Measurements from ENCODE around the gene ARHGAP9.
"Not testable (repeated sequence)": the region's sequence is repeated elsewhere in the genome, so short reads cannot be mapped to it uniquely, and the experiment has no call there.

The ARHGAP9 gene

DNA sequence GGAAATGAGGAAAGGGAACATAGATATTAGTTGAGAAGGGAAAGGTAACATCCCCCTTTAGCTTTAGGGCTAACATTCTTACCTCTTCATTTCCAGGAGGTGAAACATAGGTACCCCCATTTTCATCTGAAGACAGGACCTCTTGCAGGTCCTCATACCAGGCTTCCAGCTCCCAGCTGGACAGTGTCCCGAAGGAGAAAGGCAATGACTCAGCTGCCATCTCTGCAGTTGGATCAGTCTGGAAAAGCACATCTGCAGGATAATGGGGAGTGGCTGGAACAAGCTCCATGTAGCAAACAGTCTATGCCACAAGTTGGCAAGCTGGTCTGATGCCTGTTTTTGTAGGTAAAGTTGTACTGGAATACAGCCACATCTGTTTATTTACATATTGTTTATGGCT lies 37.5 kb upstream of the ARHGAP9 start:
- DNase-seq, result no peak

DNA sequence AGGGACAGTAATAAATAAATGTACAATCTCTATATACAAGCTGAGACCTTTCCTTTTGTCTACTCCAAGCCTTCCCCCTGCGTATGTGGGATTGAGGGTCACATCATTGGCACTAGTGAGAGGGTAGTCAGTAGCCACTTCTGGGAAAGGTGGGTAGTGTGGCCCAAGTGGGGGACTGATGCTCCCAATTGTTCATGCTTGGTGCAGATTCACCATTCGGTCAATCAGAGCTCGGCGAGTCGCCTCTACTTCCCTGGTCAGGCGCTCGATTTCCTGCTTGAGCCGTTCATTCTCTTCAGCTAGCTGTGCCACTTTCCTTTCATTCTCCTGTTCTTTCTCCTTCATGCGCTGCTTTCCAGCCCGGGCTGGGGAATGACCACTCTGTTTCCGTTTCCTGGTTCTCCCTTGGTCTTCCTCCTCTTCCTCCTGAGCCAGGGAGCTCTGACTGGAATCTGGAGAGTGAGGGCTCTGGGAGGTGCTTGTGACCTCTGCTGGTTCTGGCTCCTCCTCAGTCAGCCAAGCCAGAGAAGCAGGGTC lies 37.0 kb upstream of the ARHGAP9 start:
- DNase-seq, result no peak

DNA sequence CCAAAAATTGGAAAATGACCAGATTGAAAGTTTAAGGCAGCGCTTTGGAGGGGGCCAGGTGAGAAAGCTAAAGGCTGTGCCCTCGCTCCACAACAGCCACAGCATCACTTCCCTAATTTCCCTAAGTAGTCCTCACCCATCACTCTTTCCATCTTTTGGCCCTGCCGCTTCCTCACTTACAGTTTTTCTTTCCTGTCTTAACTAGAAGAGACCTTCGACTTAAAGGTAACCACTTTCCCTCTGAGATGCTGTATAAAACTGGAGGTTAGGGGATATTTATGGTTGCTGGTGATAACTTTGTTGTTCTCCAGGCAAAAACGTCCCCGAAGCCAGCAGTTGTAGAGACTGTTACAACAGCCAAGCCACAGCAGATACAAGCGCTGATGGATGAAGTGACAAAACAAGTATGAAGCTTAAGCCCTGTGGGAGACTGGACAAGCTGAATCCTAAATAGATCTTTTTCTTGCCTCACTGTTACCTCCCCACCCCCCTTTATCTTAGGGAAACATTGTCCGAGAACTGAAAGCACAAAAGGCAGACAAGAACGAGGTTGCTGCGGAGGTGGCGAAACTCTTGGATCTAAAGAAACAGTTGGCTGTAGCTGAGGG lies 36.4 kb upstream of the ARHGAP9 start:
- no peak for DNase-seq

DNA sequence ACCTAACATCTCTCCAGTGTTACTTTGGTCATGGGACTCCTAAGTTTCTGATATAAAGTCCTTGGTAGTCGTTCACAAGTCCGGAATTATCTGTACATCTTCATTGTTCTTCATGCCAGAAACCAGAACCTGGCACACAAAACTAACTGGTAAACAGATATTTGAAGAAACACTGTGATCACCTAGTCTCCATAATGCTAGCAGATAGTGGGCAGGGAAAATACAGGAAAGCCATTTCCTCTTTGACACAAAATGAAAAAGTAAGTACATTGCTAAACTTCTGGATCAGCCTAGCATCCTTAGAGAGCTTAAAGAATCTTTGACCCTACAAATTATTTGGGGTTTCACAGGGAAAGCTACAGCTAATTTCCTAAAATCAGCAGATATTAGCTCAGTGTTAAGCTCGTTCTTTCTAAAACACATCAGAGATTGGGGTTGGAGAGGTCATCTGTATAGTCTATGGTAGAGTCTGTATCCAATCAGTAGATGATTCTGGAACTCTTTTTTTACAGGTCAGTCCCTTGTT lies 35.8 kb upstream of the ARHGAP9 start:
- DNase-seq, result no peak

DNA sequence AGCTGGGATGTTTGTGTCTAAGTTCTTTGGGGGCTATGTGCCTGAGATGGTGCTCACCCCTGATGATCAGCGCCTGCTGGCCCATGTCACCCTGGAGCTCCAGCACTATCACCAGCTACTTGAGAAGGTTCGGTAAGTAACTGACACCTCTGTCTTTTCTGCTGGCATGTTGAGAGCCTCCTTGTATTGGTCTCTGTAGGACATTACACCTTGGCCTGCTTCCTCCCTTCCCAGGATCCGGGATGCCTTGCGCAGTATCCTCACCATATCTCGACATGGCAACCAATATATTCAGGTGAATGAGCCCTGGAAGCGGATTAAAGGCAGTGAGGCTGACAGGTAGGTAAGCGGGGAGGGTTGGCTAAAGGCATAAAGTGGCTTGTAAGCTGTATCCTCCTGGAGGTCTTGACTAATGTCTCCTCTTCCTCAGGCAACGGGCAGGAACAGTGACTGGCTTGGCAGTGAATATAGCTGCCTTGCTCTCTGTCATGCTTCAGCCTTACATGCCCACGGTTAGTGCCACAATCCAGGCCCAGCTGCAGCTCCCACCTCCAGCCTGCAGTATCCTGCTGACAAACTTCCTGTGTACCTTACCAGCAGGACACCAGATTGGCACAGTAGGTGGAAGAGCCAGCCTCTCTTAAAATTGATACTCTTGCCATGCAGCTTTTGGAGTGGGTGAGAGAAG lies 35.2 kb upstream of the ARHGAP9 start:
- DNase-seq, result no peak

DNA sequence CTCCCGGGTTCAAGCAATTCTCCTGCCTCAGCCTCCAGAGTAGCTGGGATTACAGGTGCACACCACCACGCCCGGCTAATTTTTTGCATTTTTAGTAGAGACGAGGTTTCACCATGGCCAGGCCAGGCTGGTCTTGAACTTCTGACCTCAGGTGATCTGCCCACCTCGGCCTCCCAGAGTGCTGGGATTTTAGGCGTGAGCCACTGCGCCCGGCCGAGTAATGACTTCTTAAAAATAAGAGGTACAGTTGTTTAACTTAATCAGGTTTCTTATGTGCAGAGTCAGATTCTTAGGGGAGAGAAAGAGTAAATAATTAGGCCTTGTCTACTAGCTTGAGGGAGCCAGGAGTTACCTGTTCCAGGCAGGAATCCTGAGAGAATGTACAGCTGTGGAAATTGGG lies 34.6 kb upstream of the ARHGAP9 start:
- not testable (repeated sequence) for DNase-seq

DNA sequence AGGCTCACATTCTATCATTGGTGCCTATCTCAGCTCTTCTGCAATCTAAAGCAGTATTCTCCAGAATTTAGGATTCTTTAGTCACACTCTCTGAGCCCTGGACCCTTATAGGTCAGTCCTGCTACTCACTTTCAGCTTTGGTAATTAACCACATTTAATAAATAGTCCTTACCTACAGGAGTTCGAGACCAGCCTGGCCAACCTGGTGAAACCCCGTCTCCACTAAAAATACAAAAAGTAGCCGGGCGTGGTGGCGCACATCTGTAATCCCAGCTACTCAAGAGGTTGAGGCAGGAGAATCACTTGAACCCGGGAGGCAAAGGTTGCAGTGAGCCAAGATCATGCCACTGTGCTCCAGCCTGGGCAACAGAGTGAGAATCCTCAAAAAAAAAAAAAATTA lies 34.0 kb upstream of the ARHGAP9 start:
- not testable (repeated sequence) for DNase-seq

DNA sequence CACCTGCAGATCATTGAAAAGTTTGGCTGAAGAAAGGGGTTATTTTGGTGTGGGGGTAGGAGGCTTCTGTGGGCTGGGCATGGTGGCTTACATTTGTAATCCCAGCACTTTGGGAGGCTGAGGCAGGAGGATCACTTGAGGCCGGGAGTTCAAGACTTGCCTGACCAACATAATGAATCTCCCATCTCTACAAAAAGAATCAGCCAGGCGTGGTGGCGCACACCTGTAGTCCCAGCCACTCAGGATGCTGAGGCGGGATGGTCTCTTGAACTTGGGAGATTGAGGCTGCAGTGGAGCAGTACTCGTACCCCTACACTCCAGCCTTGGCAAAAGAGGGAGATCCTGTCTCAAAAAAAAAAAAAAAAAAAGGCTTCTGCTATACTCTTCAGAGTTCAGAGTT lies 33.6 kb upstream of the ARHGAP9 start:
- no peak for DNase-seq

DNA sequence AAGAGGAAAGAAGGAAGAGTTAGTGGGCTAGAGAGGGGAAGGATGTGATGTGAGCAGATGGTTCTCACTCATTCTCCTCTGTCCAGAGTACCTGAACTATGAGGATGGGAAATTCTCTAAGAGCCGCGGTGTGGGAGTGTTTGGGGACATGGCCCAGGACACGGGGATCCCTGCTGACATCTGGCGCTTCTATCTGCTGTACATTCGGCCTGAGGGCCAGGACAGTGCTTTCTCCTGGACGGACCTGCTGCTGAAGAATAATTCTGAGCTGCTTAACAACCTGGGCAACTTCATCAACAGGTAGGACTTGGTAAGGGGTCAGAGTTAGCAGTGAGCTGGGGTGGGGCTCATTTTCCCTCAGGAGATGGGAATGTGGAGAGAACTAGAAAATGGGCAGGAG lies 33.0 kb upstream of the ARHGAP9 start:
- no peak for DNase-seq

DNA sequence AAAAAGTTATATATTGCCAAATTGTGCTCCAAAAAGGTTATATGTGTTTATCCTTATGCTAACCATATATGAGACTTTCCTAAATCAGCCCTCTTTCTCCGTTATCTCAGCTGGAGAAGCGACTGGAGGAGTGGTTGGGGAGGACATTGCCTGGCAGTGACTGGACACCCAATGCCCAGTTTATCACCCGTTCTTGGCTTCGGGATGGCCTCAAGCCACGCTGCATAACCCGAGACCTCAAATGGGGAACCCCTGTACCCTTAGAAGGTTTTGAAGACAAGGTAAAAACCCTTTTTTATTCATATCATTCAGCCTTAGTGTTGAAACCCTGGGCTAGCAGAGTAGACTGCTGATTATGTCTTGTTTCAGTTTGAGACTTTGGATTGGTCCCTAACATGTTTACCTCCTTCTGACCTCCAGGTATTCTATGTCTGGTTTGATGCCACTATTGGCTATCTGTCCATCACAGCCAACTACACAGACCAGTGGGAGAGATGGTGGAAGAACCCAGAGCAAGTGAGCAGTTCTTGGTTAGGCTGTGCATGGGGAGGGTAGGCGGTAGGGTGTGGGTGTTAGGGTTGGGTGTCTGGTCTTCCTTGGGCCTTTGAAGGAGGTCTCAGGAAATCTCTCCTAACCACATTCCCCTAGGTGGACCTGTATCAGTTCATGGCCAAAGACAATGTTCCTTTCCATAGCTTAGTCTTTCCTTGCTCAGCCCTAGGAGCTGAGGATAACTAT lies 32.1 kb upstream of the ARHGAP9 start:
- DNase-seq, result no peak

DNA sequence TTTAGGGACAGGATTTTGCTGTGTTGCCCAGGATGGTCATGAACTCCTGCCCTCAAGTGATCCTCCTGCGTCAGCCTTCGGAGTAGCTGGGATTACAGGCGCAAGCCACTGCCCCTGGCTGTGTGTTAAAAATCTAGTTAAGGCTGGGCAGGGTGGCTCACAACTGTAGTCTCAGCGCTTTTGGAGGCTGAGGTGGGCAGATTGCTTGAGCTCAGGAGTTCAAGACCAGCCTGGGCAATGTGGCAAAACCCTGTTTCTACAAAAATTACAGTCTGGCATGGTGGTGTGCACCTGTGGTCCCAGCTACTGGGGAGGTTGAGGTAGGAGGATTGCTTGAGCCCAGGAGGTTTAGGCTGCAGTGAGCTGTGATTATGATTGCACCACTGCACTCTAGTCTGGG lies 31.5 kb upstream of the ARHGAP9 start:
- no peak for DNase-seq

DNA sequence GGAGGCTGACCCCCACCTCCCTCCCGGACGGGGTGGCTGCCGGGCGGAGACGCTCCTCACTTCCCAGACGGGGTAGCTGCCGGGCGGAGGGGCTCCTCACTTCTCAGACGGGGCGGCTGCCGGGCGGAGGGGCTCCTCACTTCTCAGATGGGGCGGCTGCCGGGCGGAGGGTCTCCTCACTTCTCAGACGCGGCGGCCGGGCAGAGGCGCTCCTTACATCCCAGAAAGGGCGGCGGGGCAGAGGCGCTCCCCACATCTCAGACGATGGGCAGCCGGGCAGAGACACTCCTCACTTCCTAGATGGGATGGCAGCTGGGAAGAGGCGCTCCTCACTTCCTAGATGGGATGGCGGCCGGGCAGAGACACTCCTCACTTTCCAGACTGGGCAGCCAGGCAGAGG lies 28.1 kb upstream of the ARHGAP9 start:
- not testable (repeated sequence) for DNase-seq

DNA sequence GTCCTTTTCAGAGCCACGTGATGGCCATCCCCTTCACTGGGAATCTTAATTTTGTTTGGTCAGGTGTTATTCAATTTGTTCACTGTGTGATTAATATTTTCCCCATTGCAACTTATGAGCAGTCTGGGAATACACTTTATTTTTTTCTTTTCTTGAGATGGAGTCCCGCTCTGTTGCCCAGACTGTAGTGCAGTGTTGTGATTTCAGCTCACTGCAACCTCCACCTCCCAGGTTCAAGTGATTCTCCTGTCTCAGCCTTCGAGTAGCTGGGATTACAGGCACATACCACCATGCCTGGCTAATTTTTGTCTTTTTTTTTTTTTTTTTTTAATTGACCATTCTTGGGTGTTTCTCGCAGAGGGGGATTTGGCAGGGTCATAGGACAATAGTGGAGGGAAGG lies 26.9 kb upstream of the ARHGAP9 start:
- not testable (repeated sequence) for DNase-seq

DNA sequence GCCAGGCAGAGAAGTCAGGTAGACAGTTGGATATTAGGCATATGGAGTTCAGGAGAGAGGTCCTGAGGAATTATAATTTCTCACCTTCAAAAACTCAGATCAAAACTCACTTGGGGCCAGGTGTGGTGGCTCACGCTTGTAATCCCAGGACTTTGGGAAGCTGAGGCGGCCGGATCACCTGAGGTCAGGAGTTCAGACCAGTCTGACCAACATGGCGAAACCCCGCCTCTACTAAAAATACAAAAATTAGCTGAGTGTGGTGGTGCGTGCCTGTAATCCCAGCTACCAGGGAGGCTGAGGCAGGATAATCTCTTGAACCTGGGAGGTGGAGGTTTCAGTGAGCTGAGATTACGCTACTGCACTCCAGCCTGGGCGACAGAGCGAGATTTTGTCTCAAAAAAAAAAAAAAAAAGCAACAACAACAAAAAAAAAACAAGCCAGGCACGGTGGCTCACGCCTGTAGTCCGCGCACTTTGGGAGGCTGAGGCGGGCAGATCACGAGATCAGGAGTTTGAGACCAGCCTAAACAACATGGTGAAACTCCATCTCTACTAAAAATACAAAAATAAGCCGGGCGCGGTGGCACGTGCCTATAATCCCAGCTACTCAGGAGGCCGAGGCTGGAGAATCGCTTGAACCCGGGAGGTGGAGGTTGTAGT lies 22.8 kb upstream of the ARHGAP9 start:
- not testable (repeated sequence) for DNase-seq

DNA sequence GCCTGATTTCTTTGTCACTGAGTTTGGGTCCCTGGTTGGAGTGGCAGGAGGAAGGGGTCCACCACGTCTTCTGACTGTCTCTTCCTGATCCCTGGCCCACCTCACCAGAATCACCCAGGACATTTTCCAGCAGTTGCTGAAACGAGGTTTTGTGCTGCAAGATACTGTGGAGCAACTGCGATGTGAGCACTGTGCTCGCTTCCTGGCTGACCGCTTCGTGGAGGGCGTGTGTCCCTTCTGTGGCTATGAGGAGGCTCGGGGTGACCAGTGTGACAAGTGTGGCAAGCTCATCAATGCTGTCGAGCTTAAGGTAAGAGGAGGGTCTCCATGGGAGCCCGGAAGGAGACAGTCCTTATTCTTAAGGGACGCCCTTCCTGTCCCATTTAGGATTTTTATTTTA lies 20.5 kb upstream of the ARHGAP9 start:
- DNase-seq, result no peak

DNA sequence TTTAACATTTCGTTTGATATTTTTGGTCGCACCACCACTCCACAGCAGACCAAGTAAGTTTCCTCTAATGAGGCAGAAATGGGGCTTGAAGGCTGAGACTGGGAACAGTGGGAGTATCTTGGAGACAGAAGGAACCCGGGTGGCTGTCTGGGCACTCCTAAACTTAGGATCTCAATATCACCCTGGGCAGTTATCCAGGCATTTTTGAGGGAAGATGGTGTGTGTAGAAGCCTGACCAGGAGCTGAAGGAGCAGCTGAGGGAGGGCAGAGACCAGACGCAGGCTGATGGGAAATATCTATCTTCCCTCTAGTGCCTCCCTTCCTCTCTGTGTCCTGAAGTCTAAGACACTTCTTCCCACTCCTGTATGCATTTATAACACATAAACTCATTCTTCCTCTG lies 18.9 kb upstream of the ARHGAP9 start:
- DNase-seq, result no peak

DNA sequence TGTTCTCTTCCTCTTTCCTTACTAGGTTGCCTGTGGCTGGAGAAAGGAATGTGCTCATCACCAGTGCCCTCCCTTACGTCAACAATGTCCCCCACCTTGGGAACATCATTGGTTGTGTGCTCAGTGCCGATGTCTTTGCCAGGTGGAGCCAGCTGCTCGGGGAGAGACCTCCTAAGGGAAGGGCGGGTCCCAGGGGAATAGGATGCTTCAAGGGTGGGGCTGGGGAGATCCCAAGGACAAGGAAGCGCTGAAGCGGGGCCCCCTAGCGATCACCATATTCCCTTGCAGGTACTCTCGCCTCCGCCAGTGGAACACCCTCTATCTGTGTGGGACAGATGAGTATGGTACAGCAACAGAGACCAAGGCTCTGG lies 18.5 kb upstream of the ARHGAP9 start:
- DNase-seq, result no peak

DNA sequence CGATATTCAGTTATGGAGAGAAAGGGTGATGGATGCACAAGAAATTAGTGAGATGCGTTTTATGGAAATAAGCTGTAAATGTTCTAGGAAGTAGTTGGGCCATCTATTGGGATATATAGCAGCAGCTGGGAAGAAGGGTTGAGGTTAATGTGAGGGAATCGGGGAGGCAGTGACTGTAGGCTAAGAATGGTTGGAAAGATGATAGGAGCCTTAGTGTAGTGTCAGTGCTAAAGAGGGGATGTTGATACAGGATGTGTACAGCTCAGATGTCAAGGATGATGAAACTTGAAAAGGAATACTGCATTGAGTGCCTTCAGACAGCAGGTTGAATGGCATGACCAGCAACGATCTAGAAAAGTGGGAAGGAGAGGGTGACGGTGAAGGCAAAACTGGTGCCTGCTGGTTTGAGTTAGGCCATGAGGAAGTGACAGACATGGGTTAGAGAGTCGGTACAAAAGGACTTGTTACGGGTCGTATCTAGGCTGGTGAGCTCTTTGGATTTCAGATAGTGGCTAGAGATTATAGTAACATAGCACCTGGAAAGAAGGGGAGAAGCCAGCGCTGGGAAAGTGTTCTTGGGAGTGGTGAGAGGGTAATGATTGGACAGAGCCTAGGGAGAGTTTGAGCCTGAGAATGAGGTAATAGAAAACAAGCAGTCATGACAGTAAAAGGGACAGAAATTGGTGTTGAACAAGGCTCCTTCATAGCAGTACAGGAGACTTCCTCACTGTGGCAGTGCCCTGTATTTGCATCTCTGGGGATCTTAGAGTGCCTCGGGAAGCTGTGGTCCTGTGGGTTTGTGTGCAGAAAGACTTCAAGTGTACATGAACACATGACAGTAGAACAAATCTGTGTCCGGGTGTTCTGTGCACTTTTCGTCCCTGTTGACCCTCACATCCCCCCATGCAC lies 17.8 kb upstream of the ARHGAP9 start:
- no peak for DNase-seq

DNA sequence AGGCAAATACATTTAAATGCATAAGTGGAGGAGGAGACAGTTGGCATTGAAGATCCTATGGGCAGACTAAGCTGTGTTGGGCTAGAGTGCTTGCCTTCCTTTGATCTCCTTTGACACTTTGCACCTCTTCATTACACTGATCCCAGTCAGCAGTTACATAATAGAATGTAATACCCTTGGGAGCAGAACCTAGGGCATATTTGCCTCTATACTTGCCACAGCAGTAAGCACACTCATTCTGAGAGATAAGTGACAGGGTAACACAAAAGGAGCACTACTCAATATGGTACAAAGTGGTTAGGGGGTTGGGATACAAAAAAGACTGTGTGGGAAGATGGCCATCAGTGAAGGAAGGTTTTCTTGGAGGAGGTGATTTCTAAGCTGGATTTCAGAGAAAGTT lies 17.2 kb upstream of the ARHGAP9 start:
- DNase-seq, result no peak

DNA sequence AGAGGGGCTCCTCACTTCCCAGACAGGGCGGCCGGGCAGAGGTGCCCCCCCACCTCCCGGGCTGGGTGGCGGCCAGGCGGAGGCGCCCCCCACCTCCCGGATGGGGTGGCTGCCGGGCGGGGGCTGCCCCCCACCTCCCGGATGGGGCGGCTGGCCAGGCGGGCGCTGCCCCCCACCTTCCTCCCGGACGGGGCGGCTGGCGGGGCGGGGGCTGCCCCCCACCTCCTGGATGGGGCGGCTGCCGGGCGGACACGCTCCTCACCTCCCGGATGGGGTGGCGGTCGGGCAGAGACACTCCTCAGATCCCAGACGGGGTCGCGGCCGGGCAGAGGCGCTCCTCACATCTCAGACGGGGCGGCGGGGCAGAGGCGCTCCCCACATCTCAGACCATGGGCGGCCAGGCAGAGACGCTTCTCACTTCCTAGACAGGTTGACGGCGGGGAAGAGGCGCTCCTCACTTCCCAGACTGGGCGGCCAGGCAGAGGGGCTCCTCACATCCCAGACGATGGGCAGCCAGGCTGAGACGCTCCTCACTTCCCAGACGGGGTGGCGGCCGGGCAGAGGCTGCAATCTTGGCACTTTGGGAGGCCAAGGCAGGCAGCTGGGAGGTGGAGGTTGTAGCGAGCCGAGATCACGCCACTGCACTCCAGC lies 15.5 kb upstream of the ARHGAP9 start:
- DNase-seq, result not testable (repeated sequence)

DNA sequence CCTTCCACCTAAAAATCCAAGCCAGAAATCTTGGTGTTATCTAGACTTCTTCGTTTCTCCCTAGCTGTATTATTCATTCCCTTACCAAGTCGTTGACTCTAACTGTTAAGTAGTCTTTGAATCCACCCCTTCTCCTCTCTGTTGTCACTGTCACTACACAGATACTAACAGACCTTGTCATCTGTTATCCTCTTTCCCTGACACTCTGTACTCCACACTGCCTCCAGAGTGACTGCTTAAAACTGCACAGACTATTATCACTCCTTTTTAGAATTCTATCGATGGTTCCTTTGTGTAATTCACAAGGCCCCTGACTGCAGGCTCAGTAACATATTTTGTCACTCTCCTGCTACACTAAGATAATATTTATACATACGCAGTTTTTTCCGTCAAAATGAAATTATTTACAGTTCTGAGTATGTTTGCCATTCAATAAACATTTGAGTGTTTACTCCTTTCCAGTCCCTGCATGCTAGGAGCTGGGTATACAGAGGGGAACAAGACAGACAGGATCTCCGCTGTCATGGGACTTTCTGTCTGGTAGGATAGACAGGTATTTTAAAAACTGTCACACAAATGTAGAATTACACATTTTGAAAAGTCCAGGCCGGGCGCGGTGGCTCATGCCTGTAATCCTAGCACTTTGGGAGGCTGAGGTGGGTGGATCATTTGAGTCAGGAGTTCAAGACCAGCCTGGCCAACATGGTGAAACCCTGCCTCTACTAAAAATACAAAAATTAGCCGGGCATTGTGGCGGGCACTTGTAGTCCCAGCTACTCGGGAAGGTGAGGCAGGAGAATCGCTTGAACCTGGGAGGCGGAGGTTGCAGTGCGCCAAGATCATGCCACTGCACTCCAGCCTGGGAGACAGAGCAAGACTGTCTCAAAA lies 12.0 kb upstream of the ARHGAP9 start:
- DNase-seq, result no peak
